Endodermal cell (in vitro differentiated cells): Measurements from ENCODE around the gene CDH4. TPM values are rescaled to one million over a fixed set of nuclear protein-coding genes. Genes with fewer than 3 reads are reported as not detected.

ENCODE experiments used
- DNase-seq: peaks from one replicate; pipeline ENCODE4 v3.0.0-alpha.2; 2017
- H3K27ac ChIP-seq: 2 replicates; pipeline ENCODE4 v1.5.1; 2013; ENCODE audit warnings: mild to moderate bottlenecking, low read depth, low read length, moderate library complexity
- H3K27me3 ChIP-seq: 2 replicates; pipeline ENCODE4 v1.6.1; 2013; ENCODE audit warnings: mild to moderate bottlenecking, low read length, moderate library complexity; ENCODE audit not compliant: insufficient read depth, control insufficient read depth, poor library complexity, severe bottlenecking
- H3K36me3 ChIP-seq: 2 replicates; pipeline ENCODE4 v1.7.0; 2013; ENCODE audit warnings: mild to moderate bottlenecking, low read length, moderate library complexity; ENCODE audit not compliant: control insufficient read depth, insufficient read depth
- H3K4me1 ChIP-seq: one replicate; pipeline ENCODE4 v1.7.0; 2013; ENCODE audit warnings: low read length; ENCODE audit not compliant: control insufficient read depth, insufficient read depth
- H3K4me3 ChIP-seq: 2 replicates; pipeline ENCODE4 v1.5.1; 2013; ENCODE audit warnings: mild to moderate bottlenecking, low read length, moderate library complexity
- H3K9ac ChIP-seq: 2 replicates; pipeline ENCODE4 v1.6.1; 2013; ENCODE audit warnings: mild to moderate bottlenecking, low read length, moderate library complexity; ENCODE audit not compliant: poor library complexity, severe bottlenecking; ENCODE audit errors: extremely low read depth
- H3K9me3 ChIP-seq: 2 replicates; pipeline ENCODE4 v1.6.1; 2013; ENCODE audit warnings: mild to moderate bottlenecking, low read length, moderate library complexity; ENCODE audit not compliant: control insufficient read depth
- H3K27ac Mint-ChIP-seq: 2 replicates; pipeline ENCODE4 v1.8.0; 2020; ENCODE audit warnings: mixed read lengths
- H3K27me3 Mint-ChIP-seq: 2 replicates; pipeline ENCODE4 v1.8.0; 2021; ENCODE audit warnings: mild to moderate bottlenecking, mixed read lengths; ENCODE audit not compliant: insufficient read depth
- H3K36me3 Mint-ChIP-seq: 2 replicates; pipeline ENCODE4 v1.8.0; 2020; ENCODE audit warnings: low read depth, mixed read lengths
- H3K4me1 Mint-ChIP-seq: 2 replicates; pipeline ENCODE4 v1.8.0; 2020; ENCODE audit warnings: mixed read lengths
- H3K4me3 Mint-ChIP-seq: 2 replicates; pipeline ENCODE4 v1.8.0; 2020; ENCODE audit warnings: mild to moderate bottlenecking, moderate library complexity, mixed read lengths
- H3K9me3 Mint-ChIP-seq: 2 replicates; pipeline ENCODE4 v1.8.0; 2020; ENCODE audit warnings: mild to moderate bottlenecking, mixed read lengths
- CTCF ChIP-seq: fragments of 200-600 bp; sonication (generic); conservative IDR thresholded peaks from 2 replicates; pipeline ENCODE4 v1.5.0; 2021; ENCODE audit warnings: antibody characterized with exemption, mild to moderate bottlenecking
- WGBS, 2 experiments: methylation state at CpG; one replicate each; pipeline versions ENCODE4 v1.1.5 to v1.1.7; 2013; ENCODE audit warnings: missing lambda C conversion rate in 2 of 2, mixed read lengths in 1 of 2; ENCODE audit not compliant: insufficient coverage in 1 of 2, insufficient read length in 1 of 2; 5-methylcytosine and 5-hydroxymethylcytosine counted together
- total RNA-seq, 2 donors: library from RNA; stranded (reverse); fragmentation: NEBNext Ultra II Directional in 1 of 2; extraction: Animal tissue kit (Norgen Biotek cat#: 25700) in 1 of 2; gene quantifications; 2 replicates in 1 of 2; 3 replicates in 1 of 2; pipeline ENCODE4 v1.2.1, GENCODE V29; 2021

Gene CDH4
- total RNA-seq, 2 donors from 2014 or later = 1.8 to 5.8 TPM

GRCh38 chr20:61666471-61666832 is 414.4 kb downstream of the CDH4 start:
- no peak overlapping the region for H3K27ac ChIP-seq
- no peak for TF ChIP-seq CTCF
- H3K4me3 ChIP-seq = no peak overlapping the region
- H3K4me1 ChIP-seq = no peaks in the 10 kb centered on the region
- WGBS, 2 experiments = 90 to 91% methylated on average over 9 of the region's 9 CpGs
- Mint-ChIP-seq H3K27ac (no peak overlapping the region), H3K4me3 (no peak overlapping the region), H3K4me1 (no peaks in the 10 kb centered on the region), H3K36me3 (no peaks in the 10 kb centered on the region), H3K27me3 (peaks cover 38% of the 10 kb centered on the region), H3K9me3 (no peaks in the 10 kb centered on the region)
- H3K9ac ChIP-seq = no peak overlapping the region
- H3K36me3 ChIP-seq = no peaks in the 10 kb centered on the region
- H3K9me3 ChIP-seq = no peaks in the 10 kb centered on the region
- no peak for DNase-seq
- H3K27me3 ChIP-seq = no peaks in the 10 kb centered on the region

- no peaks in the 10 kb centered on the region for H3K4me1 ChIP-seq
- Mint-ChIP-seq H3K4me3 (no peak overlapping the region), H3K9me3 (no peaks in the 10 kb centered on the region), H3K36me3 (no peaks in the 10 kb centered on the region), H3K27me3 (peaks cover 40% of the 10 kb centered on the region), H3K4me1 (no peaks in the 10 kb centered on the region), H3K27ac (no peak overlapping the region)
- no peak for DNase-seq
- H3K9ac ChIP-seq = no peak overlapping the region
- no peaks in the 10 kb centered on the region for H3K27me3 ChIP-seq
- H3K36me3 ChIP-seq = no peaks in the 10 kb centered on the region
- no peak overlapping the region for H3K27ac ChIP-seq
- WGBS, 2 experiments = 91 to 97% methylated on average over 11 to 20 of the region's 20 CpGs
- TF ChIP-seq CTCF = no peak
- H3K9me3 ChIP-seq = no peaks in the 10 kb centered on the region
- H3K4me3 ChIP-seq = no peak overlapping the region
These were observed 415.2 kb downstream of the CDH4 start for GRCh38 chr20:61667056-61667792.

GRCh38 chr20:61668065-61668650 is 416.1 kb downstream of the CDH4 start:
- H3K9me3 ChIP-seq = no peaks in the 10 kb centered on the region
- H3K4me1 Mint-ChIP-seq = no peaks in the 10 kb centered on the region
- DNase-seq = no peak
- no peak overlapping the region for H3K4me3 ChIP-seq
- no peak overlapping the region for H3K27ac Mint-ChIP-seq
- no peaks in the 10 kb centered on the region for H3K9me3 Mint-ChIP-seq
- TF ChIP-seq CTCF = no peak
- peaks cover 46% of the 10 kb centered on the region for H3K27me3 Mint-ChIP-seq
- WGBS, 2 experiments = 77 to 82% methylated on average over 5 to 9 of the region's 9 CpGs
- H3K27me3 ChIP-seq = no peaks in the 10 kb centered on the region
- no peak overlapping the region for H3K9ac ChIP-seq
- H3K36me3 ChIP-seq = no peaks in the 10 kb centered on the region
- H3K4me3 Mint-ChIP-seq = no peak overlapping the region
- H3K36me3 Mint-ChIP-seq = no peaks in the 10 kb centered on the region
- H3K27ac ChIP-seq = no peak overlapping the region
- H3K4me1 ChIP-seq = no peaks in the 10 kb centered on the region
